GM19397 (cell line): ENCODE data around the gene KBTBD13.

ENCODE experiments used
- ATAC-seq: cut with Tn5 transposase; IDR thresholded peaks from one replicate; pipeline ENCODE4 v1.9.1; 2021; ENCODE audit warnings: mild to moderate bottlenecking, moderate library complexity; ENCODE audit not compliant: unreplicated experiment

The KBTBD13 gene

DNA sequence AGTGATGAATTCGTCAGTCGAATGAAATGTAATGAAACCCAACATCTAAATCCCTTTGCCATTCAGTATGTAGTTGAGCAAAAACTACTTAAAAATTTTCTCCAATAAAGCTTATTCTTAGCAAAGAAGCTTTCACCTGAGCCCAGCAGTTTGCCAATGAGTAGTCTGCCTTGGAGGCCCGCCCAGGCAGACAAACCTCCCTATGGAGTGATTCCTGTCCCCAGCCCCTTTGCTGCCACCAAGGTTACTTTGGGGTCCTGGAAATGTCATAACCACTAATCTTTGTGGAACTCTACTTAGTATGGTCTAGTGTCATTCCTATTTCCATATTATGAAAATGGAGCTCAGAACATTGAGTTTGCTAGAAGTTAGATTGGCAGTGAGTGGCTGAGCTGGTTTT, 26.4 kb downstream of the KBTBD13 start:
- ATAC-seq = no peak

DNA sequence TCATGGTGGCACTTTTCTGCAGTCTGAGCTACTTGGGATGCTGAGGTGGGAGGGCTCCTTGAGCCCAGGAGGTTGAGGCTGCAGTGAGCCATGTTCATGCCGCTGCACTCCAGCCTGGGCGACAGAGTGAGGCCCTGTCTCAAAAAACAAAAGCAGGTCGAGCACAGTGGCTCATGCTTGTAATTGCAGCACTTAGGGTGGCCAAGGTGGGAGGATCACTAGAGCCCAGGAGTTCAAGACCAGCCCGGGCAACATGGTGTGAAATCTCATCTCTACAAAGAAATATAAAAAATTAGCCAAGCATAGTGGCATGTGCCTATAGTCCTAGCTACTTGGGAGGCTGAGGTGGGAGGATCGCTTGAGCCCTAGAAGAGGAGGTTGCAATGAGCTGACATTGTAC, 28.5 kb downstream of the KBTBD13 start:
- ATAC-seq = no peak

GRCh38 chr15:65106011-65106590, 29.6 kb downstream of the KBTBD13 start:
- no peak for ATAC-seq

- ATAC-seq = no peak
Measured at GRCh38 chr15:65110676-65111292, 34.2 kb downstream of the KBTBD13 start.

GRCh38 chr15:65115086-65115485, 38.5 kb downstream of the KBTBD13 start, which contains the start of gene UBAP1L:
Gene UBAP1L, minus strand, starts transcription at chr15:65115200. Its CDS starts 8,985 bp downstream, at chr15:65106215.
- ATAC-seq = no peak

DNA sequence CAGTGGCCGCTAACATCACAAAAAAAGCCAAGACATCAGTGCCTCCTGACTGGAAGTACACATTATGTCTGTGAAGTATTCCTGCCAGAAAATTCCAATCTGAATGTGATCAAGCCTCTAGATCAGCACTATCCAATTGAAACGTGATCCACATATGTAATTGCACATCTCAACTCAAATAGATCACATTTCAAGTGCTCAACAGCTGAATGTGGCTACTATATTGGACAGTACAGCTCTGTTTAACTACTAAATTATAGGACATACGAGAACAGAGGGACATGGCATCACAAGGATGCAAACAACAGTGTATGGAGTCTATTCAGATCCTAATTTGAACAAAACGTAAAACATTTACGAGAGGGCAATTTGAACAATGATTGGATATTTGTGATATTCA, 39.0 kb downstream of the KBTBD13 start:
- ATAC-seq = no peak
